Prostate gland (tissue), 2 donors: ENCODE data around the gene SPAG6. TPM values are rescaled to one million over a fixed set of nuclear protein-coding genes. Genes with fewer than 3 reads are reported as not detected.

Experiments used
- DNase-seq: peaks from one replicate; pipeline ENCODE4 v3.0.0-alpha.2; 2019; ENCODE audit warnings: low spot score
- H3K27ac ChIP-seq, 2 donors: fragments of 200-600 bp; sonication (generic); 2 replicates each; pipeline ENCODE4 v1.5.1; 2017 to 2019
- H3K27me3 ChIP-seq: fragments of 200-600 bp; sonication (generic); replicated peaks from 2 replicates; pipeline ENCODE4 v1.5.1; 2019; ENCODE audit not compliant: insufficient read depth
- H3K36me3 ChIP-seq, 2 donors: fragments of 200-600 bp; sonication (generic); 1 replicate in 1 of 2; 2 replicates in 1 of 2; pipeline versions ENCODE4 v1.5.1 to v1.8.1; 2017 to 2019
- H3K4me1 ChIP-seq: fragments of 200-600 bp; sonication (generic); replicated peaks from 2 replicates; pipeline ENCODE4 v1.5.1; 2019
- H3K4me3 ChIP-seq, 2 donors: fragments of 200-600 bp; sonication (generic); 2 replicates each; pipeline ENCODE4 v1.5.1; 2017 to 2019
- H3K9me3 ChIP-seq: fragments of 200-600 bp; sonication (generic); 2 replicates; pipeline ENCODE4 v1.5.1; 2017
- CTCF ChIP-seq, 4 experiments: fragments of 200-600 bp in 2 of 4; fragments of 450-650 bp in 2 of 4; sonication (generic) in 2 of 4; IDR thresholded peaks; 1 replicate in 3 of 4; 2 replicates in 1 of 4; pipeline ENCODE4 v1.5.1; 2016 to 2019; ENCODE audit warnings: antibody characterized with exemption in 4 of 4, mild to moderate bottlenecking in 2 of 4, moderate library complexity in 2 of 4
- POLR2A ChIP-seq: fragments of 450-650 bp; IDR thresholded peaks from one replicate; pipeline ENCODE4 v1.6.1; 2016; ENCODE audit warnings: antibody characterized with exemption, mild to moderate bottlenecking
- POLR2AphosphoS5 ChIP-seq: sonication (generic); formaldehyde crosslinking; IDR thresholded peaks from one replicate; pipeline ENCODE4 v1.6.1; 2017; ENCODE audit warnings: antibody characterized with exemption
- WGBS: methylation state at CpG from one replicate; pipeline ENCODE4 v1.1.5; 2018; 5-methylcytosine and 5-hydroxymethylcytosine counted together
- intact Hi-C: fragments of 100-400 bp; cut with DNase I; formaldehyde crosslinking; loops from one replicate; pipeline ENCODE4 v1.14.2; 2022
- total RNA-seq, 2 donors: library from RNA; depleted of rRNA; stranded (reverse); fragments of >200 nt; gene quantifications; one replicate each; pipeline ENCODE4 v1.1.0, GENCODE V29; 2016

SPAG6 gene
- total RNA-seq, 2 donors from 2014 or later, result 5.8 to 20.3 TPM

- intact Hi-C loops, result no loop called here
- Histone ChIP-seq H3K4me3 (no peak overlapping the region), H3K36me3 (no peaks in the 10 kb centered on the region), H3K9me3 (no peaks in the 10 kb centered on the region), H3K27ac (no peak overlapping the region), H3K27me3 (peaks cover 9% of the 10 kb centered on the region), H3K4me1 (peaks cover 12% of the 10 kb centered on the region)
- no peak for TF ChIP-seq POLR2AphosphoS5
- no peak for TF ChIP-seq CTCF (IDR thresholded peaks at IDR 0.05)
- no peak for TF ChIP-seq POLR2A
- DNase-seq, result no peak
- WGBS, result 90% methylated on average over 7 of the region's 7 CpGs
Measured at GRCh38 chr10:22332116-22332692, 13.1 kb upstream of the SPAG6 start.

- intact Hi-C loops, result no loop called here
- 73% methylated on average over 25 of the region's 25 CpGs for WGBS
- no peak for TF ChIP-seq CTCF (IDR thresholded peaks at IDR 0.05)
- no peak for TF ChIP-seq POLR2AphosphoS5
- no peak for TF ChIP-seq POLR2A
Measured at GRCh38 chr10:22333167-22333974, 11.9 kb upstream of the SPAG6 start.

GRCh38 chr10:22333975-22334282, 11.4 kb upstream of the SPAG6 start:
- Histone ChIP-seq H3K4me3 (no peak overlapping the region), H3K36me3 (no peaks in the 10 kb centered on the region), H3K4me1 (peaks cover 12% of the 10 kb centered on the region), H3K9me3 (no peaks in the 10 kb centered on the region), H3K27ac (no peak overlapping the region), H3K27me3 (peaks cover 15% of the 10 kb centered on the region)
- TF ChIP-seq CTCF (IDR thresholded peaks at IDR 0.05) (no peak), POLR2A (no peak)
- intact Hi-C loops, result no loop called here
- WGBS, result 68% methylated on average over 16 of the region's 16 CpGs
- DNase-seq, result no peak

More at GRCh38 chr10:22333167-22333974, 11.9 kb upstream of the SPAG6 start:
- no peak for DNase-seq
- no peak overlapping the region for H3K4me3 ChIP-seq
- peaks cover 12% of the 10 kb centered on the region for H3K4me1 ChIP-seq
- H3K27ac ChIP-seq, result no peak overlapping the region
- peaks cover 15% of the 10 kb centered on the region for H3K27me3 ChIP-seq
- no peaks in the 10 kb centered on the region for H3K9me3 ChIP-seq
- H3K36me3 ChIP-seq, result no peaks in the 10 kb centered on the region

- TF ChIP-seq POLR2A (no peak), CTCF (IDR thresholded peaks at IDR 0.05) (no peak), POLR2AphosphoS5 (no peak)
- peaks cover 12% of the 10 kb centered on the region for H3K4me1 ChIP-seq
- H3K27me3 ChIP-seq, result peaks cover 15% of the 10 kb centered on the region
- peak overlapping the region; percentile 24 to 30 for H3K4me3 ChIP-seq
- DNase-seq, result no peak
- H3K36me3 ChIP-seq, result no peaks in the 10 kb centered on the region
- no peaks in the 10 kb centered on the region for H3K9me3 ChIP-seq
- intact Hi-C loops, result no loop called here
- no peak overlapping the region for H3K27ac ChIP-seq
- 18% methylated on average over 62 of the region's 73 CpGs for WGBS
Measured at GRCh38 chr10:22334414-22335172, 10.7 kb upstream of the SPAG6 start.
